NT2/D1 (cell line): Measurements from ENCODE around the gene LIMS1.
"Not testable (repeated sequence)": the region's sequence is repeated elsewhere in the genome, so short reads cannot be mapped to it uniquely, and the experiment has no call there.

Source experiments
- DNase-seq: peaks from one replicate; pipeline ENCODE4 v3.0.0-alpha.2; 2011; ENCODE audit warnings: low read depth, low spot score
- H3K27me3 ChIP-seq: 2 replicates; pipeline ENCODE4 v1.6.0; 2011; ENCODE audit warnings: mild to moderate bottlenecking; ENCODE audit not compliant: insufficient read length, insufficient read depth
- H3K36me3 ChIP-seq: 2 replicates; pipeline ENCODE4 v1.6.1; 2011; ENCODE audit warnings: mild to moderate bottlenecking, low read length, mixed read lengths; ENCODE audit not compliant: insufficient read depth, insufficient read length
- H3K4me1 ChIP-seq: 2 replicates; pipeline ENCODE4 v1.5.1; 2011; ENCODE audit not compliant: insufficient read depth, insufficient read length
- H3K4me3 ChIP-seq: 2 replicates; pipeline ENCODE4 v1.5.1; 2011; ENCODE audit warnings: low read depth; ENCODE audit not compliant: insufficient read length
- H3K9ac ChIP-seq: 2 replicates; pipeline ENCODE4 v1.6.0; 2011; ENCODE audit warnings: low read depth; ENCODE audit not compliant: insufficient read length
- H3K9me3 ChIP-seq: 2 replicates; pipeline ENCODE4 v1.5.1; 2011; ENCODE audit warnings: mild to moderate bottlenecking, low read length; ENCODE audit not compliant: insufficient read depth
- SUZ12 ChIP-seq: IDR thresholded peaks from 2 replicates; pipeline ENCODE4 v1.6.1; 2011; ENCODE audit not compliant: insufficient read length, insufficient read depth; ENCODE audit errors: extremely low read depth
- YY1 ChIP-seq: IDR thresholded peaks from 2 replicates; pipeline ENCODE4 v1.6.1; 2011; ENCODE audit not compliant: insufficient read length, insufficient read depth
- ZNF274 ChIP-seq: IDR thresholded peaks from 2 replicates; pipeline ENCODE4 v1.6.1; 2011; ENCODE audit warnings: mild to moderate bottlenecking, low read depth, low read length

The LIMS1 gene

DNA sequence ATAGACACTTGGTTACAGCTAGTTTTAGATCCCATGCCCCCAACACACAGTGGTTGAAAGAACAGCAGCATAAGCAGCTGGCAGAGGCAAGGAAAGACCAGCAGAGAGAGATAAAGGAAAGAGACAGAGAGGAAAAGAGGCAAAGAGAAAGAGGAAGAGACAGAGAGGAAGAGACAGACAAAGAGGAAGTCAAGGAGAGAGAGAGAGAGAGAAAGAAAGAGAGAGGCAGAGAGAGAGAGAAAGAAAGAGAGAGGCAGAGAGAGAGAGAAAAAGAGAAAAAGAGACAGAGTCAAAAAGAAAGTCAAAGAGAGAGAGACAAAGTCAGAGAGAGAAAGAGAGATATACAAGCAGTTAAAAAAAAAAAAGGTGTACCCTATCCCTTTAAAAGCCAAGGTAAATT is 9.0 kb upstream of the LIMS1 start:
- DNase-seq, H3K27me3 ChIP-seq, H3K36me3 ChIP-seq, H3K4me3 ChIP-seq, H3K9ac ChIP-seq, H3K9me3 ChIP-seq, H3K4me1 ChIP-seq: not testable (repeated sequence)

DNA sequence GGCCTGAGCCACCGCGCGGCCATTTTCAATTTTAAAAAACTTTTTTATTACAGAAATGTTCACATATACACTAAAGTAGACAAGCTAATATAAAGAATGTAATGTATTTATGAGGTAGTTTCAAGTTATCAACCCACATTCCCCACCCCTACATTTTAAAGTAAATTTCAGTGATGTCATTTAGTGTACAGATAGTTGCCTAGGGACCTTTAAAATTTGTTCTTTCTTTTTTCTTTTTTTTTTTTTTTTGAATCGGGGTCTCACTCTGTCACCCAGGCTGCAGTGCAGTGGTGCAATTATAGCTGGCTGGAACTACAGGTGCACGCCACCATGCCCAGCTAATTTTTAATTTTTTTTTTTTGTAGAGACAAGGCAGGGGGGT is 2.6 kb upstream of the LIMS1 start:
- no peaks in the 10 kb centered on the region for H3K4me1 ChIP-seq
- TF ChIP-seq ZNF274 (no peak), SUZ12 (no peak), YY1 (no peak)
- H3K27me3 ChIP-seq, result no peaks in the 10 kb centered on the region
- peaks cover 7% of the 10 kb centered on the region for H3K36me3 ChIP-seq
- DNase-seq, result no peak
- H3K9me3 ChIP-seq, result no peaks in the 10 kb centered on the region
- H3K9ac ChIP-seq, result no peak overlapping the region
- no peak overlapping the region for H3K4me3 ChIP-seq

GRCh38 chr2:108534584-108535356 is 500 bp downstream of the LIMS1 start:
- DNase-seq, result no peak
- Histone ChIP-seq H3K27me3 (no peaks in the 10 kb centered on the region), H3K9ac (peak overlapping the region; percentile 83), H3K9me3 (no peaks in the 10 kb centered on the region), H3K36me3 (peaks cover 11% of the 10 kb centered on the region), H3K4me3 (peak overlapping the region; percentile 70), H3K4me1 (no peaks in the 10 kb centered on the region)
- TF ChIP-seq SUZ12 (no peak), ZNF274 (no peak), YY1 (no peak)

- H3K9ac ChIP-seq, result peak overlapping the region; percentile 83
- H3K9me3 ChIP-seq, result no peaks in the 10 kb centered on the region
- H3K4me3 ChIP-seq, result peak overlapping the region; percentile 70
- H3K36me3 ChIP-seq, result peaks cover 11% of the 10 kb centered on the region
- no peaks in the 10 kb centered on the region for H3K4me1 ChIP-seq
- TF ChIP-seq YY1, result no peak
- no peak for TF ChIP-seq SUZ12
- TF ChIP-seq ZNF274, result no peak
- H3K27me3 ChIP-seq, result no peaks in the 10 kb centered on the region
- no peak for DNase-seq
These were observed 1.0 kb downstream of the LIMS1 start for GRCh38 chr2:108535357-108535631.

GRCh38 chr2:108536133-108536780 is 2.0 kb downstream of the LIMS1 start:
- DNase-seq, result no peak
- H3K4me1 ChIP-seq, result no peaks in the 10 kb centered on the region
- no peaks in the 10 kb centered on the region for H3K9me3 ChIP-seq
- H3K9ac ChIP-seq, result no peak overlapping the region
- no peak for TF ChIP-seq SUZ12
- no peak for TF ChIP-seq ZNF274
- no peaks in the 10 kb centered on the region for H3K27me3 ChIP-seq
- H3K36me3 ChIP-seq, result peaks cover 18% of the 10 kb centered on the region
- H3K4me3 ChIP-seq, result no peak overlapping the region

DNA sequence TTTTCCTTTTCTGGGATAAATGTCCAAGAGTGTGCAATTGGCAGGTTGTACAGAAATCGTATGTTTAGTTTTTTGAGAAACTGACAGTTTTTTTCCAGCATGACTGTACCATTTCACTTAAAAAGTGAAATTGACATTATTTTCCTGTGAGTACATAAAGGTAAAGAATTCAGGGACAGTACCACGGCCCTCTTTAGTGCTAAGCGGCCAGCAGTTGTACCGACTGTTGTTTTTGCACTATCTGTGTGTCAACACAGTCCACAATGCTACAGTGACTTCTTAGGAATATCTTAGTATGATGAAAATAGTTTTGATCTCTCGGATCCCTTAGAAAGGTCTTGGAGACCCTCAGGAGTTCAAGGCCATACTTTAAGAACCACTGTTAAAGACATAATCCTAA is 2.6 kb downstream of the LIMS1 start:
- DNase-seq, result no peak
- Histone ChIP-seq H3K9ac (no peak overlapping the region), H3K4me3 (no peak overlapping the region), H3K36me3 (peaks cover 25% of the 10 kb centered on the region), H3K9me3 (no peaks in the 10 kb centered on the region), H3K4me1 (no peaks in the 10 kb centered on the region), H3K27me3 (no peaks in the 10 kb centered on the region)
- TF ChIP-seq ZNF274 (no peak), YY1 (no peak), SUZ12 (no peak)

GRCh38 chr2:108538000-108538625 is 3.8 kb downstream of the LIMS1 start:
- Histone ChIP-seq H3K9ac (no peak overlapping the region), H3K36me3 (peaks cover 33% of the 10 kb centered on the region), H3K9me3 (no peaks in the 10 kb centered on the region), H3K27me3 (no peaks in the 10 kb centered on the region), H3K4me1 (no peaks in the 10 kb centered on the region), H3K4me3 (no peak overlapping the region)
- no peak for TF ChIP-seq SUZ12
- TF ChIP-seq ZNF274, result no peak
- TF ChIP-seq YY1, result no peak
- no peak for DNase-seq

DNA sequence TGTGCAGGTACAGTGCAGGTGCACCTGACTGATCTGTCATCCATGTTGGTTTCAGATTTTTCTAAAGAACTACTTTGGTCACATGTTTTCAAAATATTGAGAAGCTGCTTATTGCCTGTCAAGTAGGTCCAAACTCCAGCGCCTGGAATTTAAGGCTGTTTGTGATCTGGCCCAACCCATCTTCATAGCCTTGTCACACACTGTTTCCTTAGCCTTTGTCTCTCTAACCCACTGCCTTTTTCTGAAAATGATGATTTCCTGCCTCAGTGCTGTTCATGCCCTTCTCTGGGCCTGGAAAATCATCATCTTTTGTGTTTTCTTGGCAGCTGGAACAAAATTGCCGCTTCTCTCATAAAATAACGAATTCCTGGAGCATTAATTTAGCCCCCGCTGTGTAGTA is 7.2 kb downstream of the LIMS1 start:
- Histone ChIP-seq H3K27me3 (no peaks in the 10 kb centered on the region), H3K4me3 (no peak overlapping the region), H3K36me3 (peaks cover 34% of the 10 kb centered on the region), H3K9ac (no peak overlapping the region), H3K4me1 (no peaks in the 10 kb centered on the region), H3K9me3 (no peaks in the 10 kb centered on the region)
- TF ChIP-seq ZNF274, result no peak
- TF ChIP-seq SUZ12, result no peak
- TF ChIP-seq YY1, result no peak
- DNase-seq, result no peak
